ENCODE measurements around the gene CIRBP.
A peak's percentile ranks its signal among the peaks of the same experiment; 100 is the strongest.

CIRBP gene

GRCh38 chr19:1239796-1240737 lies 29.1 kb upstream of the CIRBP start:
- intact Hi-C loops (cut with DNase I; ENCODE audit: low total_unique reads) = loop anchor here (1.0 to 5.0 kb wide), 3 partner anchors 127 to 252 kb away; partner anchors contain the start of genes GPX4, PCSK4 and REEP6
- H3K27ac ChIP-seq = peak overlapping the region; percentile 98 to 99
- peak overlapping the region; percentile 27 to 45 for H3K4me3 ChIP-seq
- H3K36me3 ChIP-seq = peaks cover 0 to 4% (median 0%) of the 10 kb centered on the region in 3 donors
- TF ChIP-seq CTCF (IDR thresholded peaks at IDR 0.05) = peak; percentile 85 to 97
- DNase-seq = peak; percentile 81 to 93
- peaks cover 12 to 76% (median 67%) of the 10 kb centered on the region in 4 donors for H3K4me1 ChIP-seq
- H3K27me3 ChIP-seq = peaks cover 0 to 11% of the 10 kb centered on the region in 2 donors
- no peaks in the 10 kb centered on the region for H3K9me3 ChIP-seq

DNA sequence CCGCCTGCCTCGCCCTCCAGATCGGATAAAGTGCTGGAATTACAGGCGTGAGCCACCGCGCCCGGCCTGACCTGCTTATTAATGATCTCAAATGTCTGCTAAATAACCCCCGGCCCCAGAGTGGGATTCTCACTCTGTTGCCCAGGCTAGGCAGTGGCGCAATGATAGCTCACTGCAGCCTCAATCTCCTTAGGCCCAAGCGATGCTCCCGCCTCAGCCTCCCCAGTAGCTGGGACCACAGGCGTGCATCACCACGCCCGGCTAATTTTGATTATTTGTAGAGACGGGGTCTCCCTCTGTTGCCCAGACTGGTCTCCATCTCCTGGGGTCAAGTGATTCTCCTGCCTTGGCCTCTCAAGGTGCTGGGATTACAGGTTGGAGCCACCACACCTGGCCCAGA lies 28.2 kb upstream of the CIRBP start:
- Histone ChIP-seq H3K27ac (peak overlapping the region; percentile 98 to 99), H3K36me3 (peaks cover 0 to 4% (median 0%) of the 10 kb centered on the region in 3 donors), H3K4me3 (peak overlapping the region; percentile 76 to 84), H3K9me3 (no peaks in the 10 kb centered on the region), H3K27me3 (peaks cover 0 to 11% of the 10 kb centered on the region in 2 donors), H3K4me1 (peaks cover 15 to 85% (median 76%) of the 10 kb centered on the region in 4 donors)
- TF ChIP-seq CTCF (IDR thresholded peaks at IDR 0.05) = no peak
- intact Hi-C loops (cut with DNase I; ENCODE audit: low total_unique reads) = loop anchor here (1.0 to 2.0 kb wide), 2 partner anchors 128 to 138 kb away; partner anchors contain the start of gene GPX4
- no peak for DNase-seq

GRCh38 chr19:1241417-1242095 lies 27.6 kb upstream of the CIRBP start, which contains the start of gene ATP5F1D:
Gene ATP5F1D (plus strand): TSS chr19:1241751. CDS start chr19:1241851, 100 bp downstream.
- Histone ChIP-seq H3K9me3 (no peaks in the 10 kb centered on the region), H3K27me3 (peaks cover 0 to 7% of the 10 kb centered on the region in 2 donors), H3K4me1 (peaks cover 15 to 86% (median 79%) of the 10 kb centered on the region in 4 donors), H3K4me3 (peak within 1 kb of the TSS; percentile 76 to 84), H3K36me3 (peaks cover 0 to 4% (median 0%) of the 10 kb centered on the region in 3 donors), H3K27ac (peak within 1 kb of the TSS; percentile 98 to 99)
- TF ChIP-seq CTCF (IDR thresholded peaks at IDR 0.05) = peak in 1 of 2 experiments; percentile 6
- intact Hi-C loops (cut with DNase I; ENCODE audit: low total_unique reads) = loop anchor here (2.0 kb wide), 1 partner anchor 139 kb away; the partner anchor contains the start of gene GPX4
- peak; percentile 90 to 97 for DNase-seq

DNA sequence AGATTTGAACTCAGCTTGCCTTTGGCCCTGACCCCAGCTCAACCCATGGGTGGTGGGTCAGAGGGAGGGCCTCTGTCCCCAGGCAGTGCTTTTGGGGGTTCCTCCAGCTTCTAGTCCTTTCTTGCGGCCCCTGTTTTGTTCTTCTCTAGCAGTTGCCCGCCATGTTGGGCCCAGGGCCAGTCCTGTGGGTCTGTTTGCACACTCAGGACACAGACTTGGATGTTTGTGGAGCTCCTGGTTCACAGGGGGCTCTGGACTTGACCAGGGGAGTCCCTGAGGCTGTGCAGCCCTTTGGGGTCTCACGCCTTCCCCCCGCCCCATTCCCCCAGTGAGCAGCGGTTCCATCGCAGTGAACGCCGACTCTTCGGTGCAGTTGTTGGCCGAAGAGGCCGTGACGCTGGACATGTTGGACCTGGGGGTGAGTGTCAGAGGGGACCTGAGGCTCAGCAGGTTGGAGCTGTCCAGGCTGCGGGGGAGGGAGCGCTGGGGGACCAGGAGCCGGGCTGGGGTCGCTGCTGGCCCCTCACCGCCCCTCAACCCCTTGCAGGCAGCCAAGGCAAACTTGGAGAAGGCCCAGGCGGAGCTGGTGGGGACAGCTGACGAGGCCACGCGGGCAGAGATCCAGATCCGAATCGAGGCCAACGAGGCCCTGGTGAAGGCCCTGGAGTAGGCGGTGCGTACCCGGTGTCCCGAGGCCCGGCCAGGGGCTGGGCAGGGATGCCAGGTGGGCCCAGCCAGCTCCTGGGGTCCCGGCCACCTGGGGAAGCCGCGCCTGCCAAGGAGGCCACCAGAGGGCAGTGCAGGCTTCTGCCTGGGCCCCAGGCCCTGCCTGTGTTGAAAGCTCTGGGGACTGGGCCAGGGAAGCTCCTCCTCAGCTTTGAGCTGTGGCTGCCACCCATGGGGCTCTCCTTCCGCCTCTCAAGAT lies 25.1 kb upstream of the CIRBP start:
- Histone ChIP-seq H3K9me3 (no peaks in the 10 kb centered on the region), H3K27ac (peak overlapping the region; percentile 98 to 99), H3K27me3 (no peaks in the 10 kb centered on the region), H3K36me3 (peaks cover 0 to 4% (median 0%) of the 10 kb centered on the region in 3 donors), H3K4me3 (peak overlapping the region; percentile 32 to 34), H3K4me1 (peaks cover 15 to 79% (median 74%) of the 10 kb centered on the region in 4 donors)
- intact Hi-C loops (cut with DNase I; ENCODE audit: low total_unique reads) = loop anchor here (1.0 kb wide), 1 partner anchor 23 kb away; no protein-coding TSS in a partner anchor
- peak; percentile 86 to 94 for DNase-seq
- peak; percentile 95 to 99 for TF ChIP-seq CTCF (IDR thresholded peaks at IDR 0.05)
